LNCaP clone FGC (cell line): ENCODE measurements around the gene BRSK2.

ENCODE experiments used
- DNase-seq: peaks from one replicate; pipeline ENCODE4 v3.0.0-alpha.2; 2011; ENCODE audit warnings: low read depth
- H3K4me3 ChIP-seq: 2 replicates; pipeline ENCODE4 v1.5.1; 2011; ENCODE audit warnings: mild to moderate bottlenecking, low read depth, low read length, control low read depth
- TF ChIP-seq, protein P1 (sequence below): IDR thresholded peaks from 2 replicates; pipeline ENCODE4 v1.5.1; 2012; ENCODE audit warnings: mild to moderate bottlenecking; ENCODE audit not compliant: control insufficient read depth, insufficient read depth; ENCODE audit errors: extremely low read depth

BRSK2 gene

DNA sequence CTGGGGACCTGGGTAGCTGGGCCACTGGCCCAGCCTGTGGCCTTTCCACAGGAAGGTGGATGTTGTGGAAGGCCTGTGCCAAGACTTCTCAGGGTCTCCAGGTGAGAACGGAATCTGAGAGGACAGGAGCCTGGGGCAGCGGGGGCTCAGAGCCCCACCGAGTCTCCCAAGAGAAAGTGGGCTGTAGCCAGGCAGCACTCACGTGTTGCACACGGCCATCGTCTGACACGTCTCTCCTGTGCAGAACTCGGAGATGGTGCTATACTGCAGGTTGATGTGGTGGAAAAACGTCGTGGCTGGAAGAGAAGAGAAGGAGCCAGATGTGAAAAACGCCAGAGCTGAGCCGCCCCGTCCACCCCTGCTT, 90.4 kb downstream of the BRSK2 start:
- H3K4me3 ChIP-seq, result no peak overlapping the region
- TF ChIP-seq, protein P1, sequence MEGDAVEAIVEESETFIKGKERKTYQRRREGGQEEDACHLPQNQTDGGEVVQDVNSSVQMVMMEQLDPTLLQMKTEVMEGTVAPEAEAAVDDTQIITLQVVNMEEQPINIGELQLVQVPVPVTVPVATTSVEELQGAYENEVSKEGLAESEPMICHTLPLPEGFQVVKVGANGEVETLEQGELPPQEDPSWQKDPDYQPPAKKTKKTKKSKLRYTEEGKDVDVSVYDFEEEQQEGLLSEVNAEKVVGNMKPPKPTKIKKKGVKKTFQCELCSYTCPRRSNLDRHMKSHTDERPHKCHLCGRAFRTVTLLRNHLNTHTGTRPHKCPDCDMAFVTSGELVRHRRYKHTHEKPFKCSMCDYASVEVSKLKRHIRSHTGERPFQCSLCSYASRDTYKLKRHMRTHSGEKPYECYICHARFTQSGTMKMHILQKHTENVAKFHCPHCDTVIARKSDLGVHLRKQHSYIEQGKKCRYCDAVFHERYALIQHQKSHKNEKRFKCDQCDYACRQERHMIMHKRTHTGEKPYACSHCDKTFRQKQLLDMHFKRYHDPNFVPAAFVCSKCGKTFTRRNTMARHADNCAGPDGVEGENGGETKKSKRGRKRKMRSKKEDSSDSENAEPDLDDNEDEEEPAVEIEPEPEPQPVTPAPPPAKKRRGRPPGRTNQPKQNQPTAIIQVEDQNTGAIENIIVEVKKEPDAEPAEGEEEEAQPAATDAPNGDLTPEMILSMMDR, result no peak
- DNase-seq, result no peak

DNA sequence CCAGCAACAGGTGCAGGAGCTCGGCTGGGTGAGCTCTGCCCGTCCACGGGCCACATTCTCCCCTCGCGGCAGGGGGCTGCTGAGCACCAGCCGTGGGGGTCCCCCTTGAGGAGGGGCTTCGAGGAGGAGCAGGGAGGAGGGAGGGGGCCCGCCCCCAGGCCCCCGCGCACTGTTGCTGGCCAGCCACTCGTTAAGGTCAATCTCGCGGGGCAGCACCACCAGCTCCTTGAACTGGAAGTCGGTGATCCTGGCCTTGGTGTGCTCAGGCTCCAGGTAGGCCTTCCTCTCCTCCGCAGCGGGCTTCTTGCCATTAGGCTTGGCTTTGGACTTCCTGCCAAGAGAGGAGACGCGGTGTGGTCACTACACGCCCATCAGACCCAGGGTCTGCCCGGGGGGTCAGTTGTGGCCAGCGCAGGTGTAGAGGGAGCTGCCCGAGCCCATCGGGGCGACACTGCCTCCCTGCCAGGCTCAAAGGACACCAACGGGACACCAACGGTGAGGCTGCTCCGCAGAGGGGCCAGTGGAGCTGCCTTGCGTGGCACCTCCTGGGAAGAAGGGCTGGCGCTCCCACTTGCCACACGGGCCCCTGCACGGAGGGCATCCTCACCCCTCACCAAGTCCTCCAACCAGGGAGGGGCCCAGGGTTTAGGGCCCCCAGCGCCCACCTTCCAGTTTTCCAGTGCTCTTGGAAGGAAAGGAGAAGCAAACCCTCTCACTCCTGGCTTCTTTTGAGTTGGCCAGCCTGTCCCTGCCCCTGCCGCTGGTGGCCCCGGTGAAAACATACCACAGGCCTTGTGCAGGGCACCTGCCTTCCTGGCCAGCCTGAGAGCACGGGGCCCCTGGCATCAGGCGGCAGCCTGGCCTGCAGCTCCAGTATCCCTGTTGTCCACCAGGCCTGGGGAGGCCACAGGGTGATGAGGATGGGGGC, 91.1 kb downstream of the BRSK2 start:
- TF ChIP-seq, protein P1, result no peak
- DNase-seq, result no peak
- no peak overlapping the region for H3K4me3 ChIP-seq

DNA sequence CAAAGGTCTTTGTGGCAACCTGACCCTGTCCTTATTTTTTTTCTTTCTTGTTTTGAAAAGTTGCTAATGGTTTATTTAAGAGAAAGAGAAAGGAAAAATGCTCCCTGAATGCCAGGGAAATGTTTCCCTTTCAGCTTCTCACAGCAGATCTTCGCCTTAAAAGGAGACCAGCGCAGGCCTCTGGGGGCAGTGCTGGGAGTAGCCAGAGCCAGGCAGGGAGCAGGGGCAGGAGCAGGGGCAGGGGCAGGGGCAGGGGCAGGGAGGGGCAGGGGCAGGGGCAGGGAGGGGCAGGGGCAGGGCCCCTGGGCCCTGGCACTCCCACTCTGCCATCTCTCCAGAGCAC, 91.7 kb downstream of the BRSK2 start:
- TF ChIP-seq, protein P1, result no peak
- no peak for DNase-seq
- H3K4me3 ChIP-seq, result no peak overlapping the region

DNA sequence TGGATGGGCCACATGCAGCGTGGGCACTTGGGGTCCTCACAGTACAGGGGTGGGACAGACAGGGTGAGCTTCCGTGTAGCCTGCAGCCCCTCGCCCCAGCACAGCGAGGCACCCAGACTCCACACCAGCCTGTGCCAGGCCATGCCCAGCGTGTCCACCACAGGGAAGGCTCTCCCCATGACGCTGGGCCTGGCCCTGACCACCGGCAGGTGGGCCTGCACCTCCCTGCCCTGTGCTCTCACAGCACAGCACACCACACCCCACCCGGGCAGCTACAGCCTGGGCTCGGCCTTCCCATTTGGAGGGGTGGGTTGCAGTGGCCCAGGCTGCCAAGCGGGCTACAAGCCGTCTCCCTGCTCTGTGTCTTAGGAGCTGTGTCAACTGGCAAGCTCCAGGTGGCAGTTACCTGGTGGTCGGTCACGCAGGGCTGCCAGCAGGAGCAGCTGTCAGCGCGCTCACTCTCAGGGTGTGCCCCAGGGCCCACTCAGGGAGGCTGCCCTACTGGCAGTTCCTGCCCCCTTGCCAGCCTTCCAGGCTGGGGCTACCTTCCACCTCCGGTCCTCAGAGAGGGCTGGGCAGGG, 92.2 kb downstream of the BRSK2 start:
- H3K4me3 ChIP-seq, result no peak overlapping the region
- TF ChIP-seq, protein P1, result no peak
- no peak for DNase-seq

DNA sequence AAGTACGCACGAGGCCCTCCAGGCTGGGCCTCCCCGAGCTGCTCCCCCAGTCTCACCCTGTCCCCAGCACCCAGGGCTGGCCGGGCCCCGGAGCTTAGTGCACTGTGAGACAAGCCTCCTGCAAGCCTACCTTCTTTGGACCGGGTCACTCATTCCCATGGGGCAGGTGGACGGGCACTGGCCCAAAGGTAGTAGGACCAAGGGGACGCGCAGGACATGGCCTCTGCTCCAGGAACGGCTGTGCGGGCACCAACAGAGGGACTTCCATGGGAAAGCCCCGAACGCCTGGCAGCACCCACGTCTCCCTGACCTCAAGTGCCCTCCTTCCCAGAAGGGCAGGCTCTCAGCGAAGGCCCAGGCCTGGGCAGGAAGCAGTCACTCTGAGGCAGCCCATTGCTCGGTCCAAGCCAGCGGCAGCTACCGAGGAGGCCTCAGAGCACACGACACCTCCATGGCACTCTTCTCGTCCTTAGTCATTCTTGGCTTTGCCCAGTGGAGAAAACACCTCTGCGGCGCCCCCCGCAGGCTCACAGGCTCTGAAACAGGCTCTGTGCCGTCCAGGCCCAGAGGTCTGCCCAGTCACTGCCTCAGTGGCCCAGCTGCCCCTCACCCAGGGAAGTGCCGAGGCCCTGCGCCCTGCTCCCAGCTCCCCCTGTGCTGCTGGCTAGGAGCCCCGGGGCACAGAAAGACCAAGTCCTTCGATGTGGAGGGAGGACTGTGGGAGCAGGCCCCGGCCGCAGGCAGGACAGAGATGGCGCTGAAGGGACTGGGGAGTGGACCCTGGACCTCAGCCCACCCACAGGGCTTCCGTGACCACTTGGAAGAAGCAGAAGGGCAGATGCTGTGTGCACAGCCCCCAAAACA, 93.1 kb downstream of the BRSK2 start:
- DNase-seq, result no peak
- no peak overlapping the region for H3K4me3 ChIP-seq
- TF ChIP-seq, protein P1, result no peak

DNA sequence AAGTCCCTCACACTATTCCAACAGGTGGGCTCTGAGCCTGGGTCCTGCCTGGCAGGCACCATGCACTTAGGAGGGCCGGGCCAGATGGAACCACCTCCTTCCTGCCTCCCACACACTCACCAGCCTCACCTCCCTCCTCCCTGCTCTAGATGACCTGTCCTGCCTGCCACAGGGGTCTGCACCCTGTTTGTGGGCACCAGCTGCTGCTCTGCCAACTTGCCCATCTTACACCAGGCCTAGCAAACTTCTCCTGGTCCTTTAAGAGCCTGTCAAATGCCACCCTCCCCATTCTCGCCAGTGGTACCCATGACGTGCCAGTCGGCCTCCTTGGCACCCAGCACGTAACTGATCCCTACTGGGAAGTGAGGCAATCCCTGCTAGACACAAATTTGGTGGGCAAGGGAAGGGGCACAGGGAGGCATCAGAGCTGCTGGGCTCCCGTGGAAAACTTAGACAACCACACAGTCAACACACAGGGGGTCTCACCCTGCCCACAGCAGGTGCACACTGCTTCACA, 93.8 kb downstream of the BRSK2 start:
- TF ChIP-seq, protein P1, result no peak
- H3K4me3 ChIP-seq, result no peak overlapping the region
- no peak for DNase-seq
